Colonic mucosa (tissue), 4 donors: ENCODE results near the gene SEZ6L. TPM values are rescaled to one million over a fixed set of nuclear protein-coding genes. Genes with fewer than 3 reads are reported as not detected.

Source experiments
- DNase-seq: peaks from one replicate; pipeline ENCODE4 v3.0.0-alpha.2; 2020
- H3K27ac ChIP-seq: fragments of 200-600 bp; one replicate; pipeline ENCODE4 v1.8.0; 2021
- H3K27me3 ChIP-seq: fragments of 200-600 bp; one replicate; pipeline ENCODE4 v1.8.0; 2021
- H3K36me3 ChIP-seq: fragments of 200-600 bp; one replicate; pipeline ENCODE4 v1.8.0; 2021
- H3K4me1 ChIP-seq: fragments of 200-600 bp; one replicate; pipeline ENCODE4 v1.8.0; 2021; ENCODE audit warnings: mild to moderate bottlenecking
- H3K4me3 ChIP-seq: fragments of 200-600 bp; one replicate; pipeline ENCODE4 v1.8.0; 2021
- H3K9ac ChIP-seq, 2 donors: one replicate each; pipeline ENCODE4 v1.7.0; 2013; ENCODE audit warnings: control low read depth in 2 of 2, low read depth in 2 of 2, low read length in 2 of 2
- H3K9me3 ChIP-seq: fragments of 200-600 bp; one replicate; pipeline ENCODE4 v1.8.0; 2021
- CTCF ChIP-seq: fragments of 200-600 bp; IDR thresholded peaks from one replicate; pipeline ENCODE4 v1.8.0; 2022; ENCODE audit warnings: antibody characterized with exemption, mild to moderate bottlenecking
- intact Hi-C: fragments of 100-400 bp; cut with DNase I; formaldehyde crosslinking; loops from one replicate; pipeline ENCODE4 v1.14.1; 2022
- total RNA-seq, 2 donors: library from RNA; stranded (reverse); fragmentation: NEBNext Ultra II Directional in 1 of 2; extraction: Animal tissue kit (Norgen Biotek cat#: 25700) in 1 of 2; gene quantifications; one replicate each; pipeline ENCODE4 v1.2.1, GENCODE V29; 2021
- donor health status: healthy.
- donor health status: DM: no; HTN: no; CAD: no.
- donor health status: DM: no; HTN: no; CAD: no.

Gene SEZ6L
- total RNA-seq, 2 donors from 2014 or later: 0.32 TPM; not detected in 1

- no peak overlapping the region for H3K4me3 ChIP-seq
- DNase-seq: no peak
- intact Hi-C loops: no loop called here
- H3K4me1 ChIP-seq: no peaks in the 10 kb centered on the region
- H3K27ac ChIP-seq: no peak overlapping the region
- no peaks in the 10 kb centered on the region for H3K9me3 ChIP-seq
- no peak for TF ChIP-seq CTCF
- H3K9ac ChIP-seq: no peak overlapping the region
- no peaks in the 10 kb centered on the region for H3K36me3 ChIP-seq
- H3K27me3 ChIP-seq: no peaks in the 10 kb centered on the region
These were observed 116.4 kb downstream of the SEZ6L start for GRCh38 chr22:26285632-26286031.

- Histone ChIP-seq H3K27ac (no peak overlapping the region), H3K4me1 (no peaks in the 10 kb centered on the region), H3K9ac (no peak overlapping the region), H3K9me3 (no peaks in the 10 kb centered on the region), H3K36me3 (no peaks in the 10 kb centered on the region), H3K27me3 (no peaks in the 10 kb centered on the region), H3K4me3 (no peak overlapping the region)
- intact Hi-C loops: no loop called here
- DNase-seq: no peak
- TF ChIP-seq CTCF: no peak
These were observed 117.0 kb downstream of the SEZ6L start for GRCh38 chr22:26286091-26286820.

- intact Hi-C loops: no loop called here
- H3K27ac ChIP-seq: no peak overlapping the region
- TF ChIP-seq CTCF: no peak
These were observed 118.3 kb downstream of the SEZ6L start for GRCh38 chr22:26287382-26288225.

GRCh38 chr22:26289611-26290101, 120.4 kb downstream of the SEZ6L start:
- Histone ChIP-seq H3K9me3 (no peaks in the 10 kb centered on the region), H3K9ac (no peak overlapping the region), H3K36me3 (no peaks in the 10 kb centered on the region), H3K27me3 (no peaks in the 10 kb centered on the region), H3K4me1 (no peaks in the 10 kb centered on the region), H3K4me3 (no peak overlapping the region), H3K27ac (no peak overlapping the region)
- TF ChIP-seq CTCF: no peak
- DNase-seq: no peak
- intact Hi-C loops: no loop called here

More at GRCh38 chr22:26287382-26288225, 118.3 kb downstream of the SEZ6L start:
- Histone ChIP-seq H3K9ac (no peak overlapping the region), H3K4me3 (no peak overlapping the region), H3K4me1 (no peaks in the 10 kb centered on the region), H3K36me3 (no peaks in the 10 kb centered on the region), H3K27me3 (no peaks in the 10 kb centered on the region), H3K9me3 (no peaks in the 10 kb centered on the region)
- no peak for DNase-seq

GRCh38 chr22:26291940-26292666, 122.8 kb downstream of the SEZ6L start:
- H3K4me3 ChIP-seq: no peak overlapping the region
- no peak for DNase-seq
- H3K27me3 ChIP-seq: no peaks in the 10 kb centered on the region
- H3K36me3 ChIP-seq: no peaks in the 10 kb centered on the region
- no peaks in the 10 kb centered on the region for H3K9me3 ChIP-seq
- H3K4me1 ChIP-seq: no peaks in the 10 kb centered on the region
- no peak overlapping the region for H3K27ac ChIP-seq
- intact Hi-C loops: no loop called here
- TF ChIP-seq CTCF: no peak
- no peak overlapping the region for H3K9ac ChIP-seq
